Measurements from ENCODE around the gene CTNNBIP1.
A peak's percentile ranks its signal among the peaks of the same experiment; 100 is the strongest.

CTNNBIP1 gene

DNA sequence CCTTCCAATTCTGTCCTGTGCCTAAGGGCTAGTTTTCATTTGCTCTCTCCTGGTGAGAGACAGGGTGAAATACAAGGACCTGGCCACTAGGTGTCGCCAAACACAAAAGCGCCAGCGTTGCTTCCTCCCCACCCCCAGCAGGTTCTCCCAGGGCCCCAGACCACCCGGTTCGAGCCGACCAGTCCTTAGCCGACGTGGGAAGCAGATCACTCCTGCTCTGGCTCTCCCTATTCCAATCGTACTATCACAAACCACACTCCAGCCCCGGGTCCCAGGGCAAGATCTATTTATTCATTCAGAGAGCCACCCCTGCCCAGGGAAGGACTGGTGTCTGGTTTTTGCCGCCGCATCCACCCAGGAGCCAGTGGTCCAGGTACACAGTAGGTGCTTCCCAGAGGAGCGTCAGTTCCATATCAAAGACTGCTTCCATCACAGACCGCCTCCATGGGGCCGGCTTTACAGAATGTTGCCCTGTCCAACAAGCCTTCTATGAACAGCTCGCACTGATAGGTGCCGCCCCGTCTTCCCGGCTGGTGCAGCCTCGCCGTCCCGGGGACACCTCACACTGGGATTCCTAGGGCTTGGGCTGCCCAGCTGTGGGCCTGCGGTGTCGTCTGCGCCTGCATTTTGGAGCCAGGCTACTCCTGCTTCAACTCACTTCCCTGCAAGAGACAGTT is 35.0 kb downstream of the CTNNBIP1 start:
- DNase-seq = peak; percentile 80

DNA sequence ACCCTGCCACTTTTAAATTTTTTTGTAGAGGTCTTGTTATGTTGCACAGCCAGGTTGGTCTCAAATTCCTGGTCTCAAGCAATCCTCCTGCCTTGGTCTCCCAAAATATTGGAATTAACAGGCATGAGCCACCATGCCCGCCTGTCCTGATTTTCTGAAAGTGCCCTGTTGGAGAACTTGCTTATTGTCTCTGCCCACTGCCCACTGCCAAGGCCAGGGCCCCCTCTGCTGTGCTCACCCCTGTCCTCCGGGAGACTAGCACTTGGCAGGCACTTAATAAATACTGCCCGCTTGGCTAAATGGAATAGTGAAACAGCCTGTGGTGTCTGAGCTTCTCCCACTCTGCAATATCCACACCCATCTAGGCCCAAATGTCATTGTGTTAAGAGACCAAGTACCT is 35.7 kb downstream of the CTNNBIP1 start:
- no peak for DNase-seq

DNA sequence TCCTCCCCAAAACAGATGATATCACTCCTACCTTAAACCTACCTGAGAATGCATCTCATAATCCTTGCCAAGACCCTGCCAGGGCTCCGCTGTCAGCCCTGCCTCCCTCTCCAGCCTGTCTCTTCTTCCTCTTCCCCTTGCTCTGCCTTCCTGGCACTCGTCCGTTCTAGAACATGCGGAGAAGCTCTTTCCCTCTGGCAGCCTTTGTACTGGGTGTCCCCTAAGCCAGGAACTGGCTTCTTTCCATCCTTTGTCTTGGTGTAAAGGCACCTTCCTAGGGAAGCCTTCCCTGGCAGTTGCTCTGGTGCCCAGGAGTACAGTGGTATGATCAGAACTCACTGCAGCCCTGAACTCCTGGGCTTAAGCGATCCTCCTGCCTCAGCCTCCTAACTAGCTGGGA is 36.1 kb downstream of the CTNNBIP1 start:
- no peak for DNase-seq

DNA sequence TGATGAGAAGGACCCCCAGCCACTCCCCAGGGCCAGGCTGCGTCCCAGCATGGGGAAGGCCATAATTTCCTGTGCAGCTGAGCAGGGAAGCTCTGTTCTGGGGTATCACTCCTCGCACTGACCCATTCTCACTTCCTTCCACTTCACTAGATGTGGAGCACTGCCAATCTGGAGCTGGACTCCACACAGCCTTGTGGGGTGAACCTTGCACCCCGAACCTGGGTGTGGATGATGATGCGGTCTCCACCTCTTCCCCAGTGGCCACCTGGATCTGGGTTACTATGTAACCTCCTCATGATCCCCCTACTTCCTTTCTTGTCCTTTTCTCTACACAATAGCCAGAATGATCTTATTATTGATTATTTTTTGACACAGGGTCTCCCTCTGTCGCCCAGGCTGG is 36.7 kb downstream of the CTNNBIP1 start:
- DNase-seq = no peak

DNA sequence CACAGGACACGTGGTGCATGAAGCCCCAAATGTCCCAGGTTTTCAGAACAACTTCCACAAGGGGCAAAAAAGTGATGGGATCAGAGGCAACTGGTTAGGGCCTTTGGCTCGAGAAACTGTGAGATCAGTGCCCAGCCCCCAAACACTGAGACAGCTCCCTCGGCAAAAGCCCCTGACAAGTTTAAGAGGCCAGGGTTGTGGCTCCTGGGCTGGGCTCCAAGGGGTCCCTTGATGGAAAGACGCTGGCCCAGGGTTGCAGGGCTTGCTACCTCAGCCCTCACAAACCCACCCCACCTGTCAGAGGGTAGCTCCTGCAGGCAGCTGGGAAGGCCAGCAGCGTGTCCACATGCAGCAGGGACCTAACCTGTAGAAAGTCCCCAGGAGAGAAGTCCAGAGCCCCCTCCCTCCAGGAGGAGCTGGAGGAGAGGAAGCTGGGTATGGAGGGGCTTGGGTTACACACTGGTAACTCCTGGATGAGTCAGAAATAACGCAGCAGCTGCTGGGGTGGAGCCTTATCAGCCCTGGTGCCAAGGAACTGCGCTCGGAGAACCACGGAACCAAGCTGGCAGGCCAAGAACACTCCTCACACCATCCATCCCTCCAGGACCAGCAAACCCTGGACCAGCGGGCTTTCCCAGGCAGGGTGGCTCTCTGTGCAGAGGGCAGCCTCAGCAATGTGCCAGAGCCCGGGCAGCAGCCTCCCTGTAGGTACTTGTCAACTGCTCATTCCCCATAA is 37.5 kb downstream of the CTNNBIP1 start:
- no peak for DNase-seq

DNA sequence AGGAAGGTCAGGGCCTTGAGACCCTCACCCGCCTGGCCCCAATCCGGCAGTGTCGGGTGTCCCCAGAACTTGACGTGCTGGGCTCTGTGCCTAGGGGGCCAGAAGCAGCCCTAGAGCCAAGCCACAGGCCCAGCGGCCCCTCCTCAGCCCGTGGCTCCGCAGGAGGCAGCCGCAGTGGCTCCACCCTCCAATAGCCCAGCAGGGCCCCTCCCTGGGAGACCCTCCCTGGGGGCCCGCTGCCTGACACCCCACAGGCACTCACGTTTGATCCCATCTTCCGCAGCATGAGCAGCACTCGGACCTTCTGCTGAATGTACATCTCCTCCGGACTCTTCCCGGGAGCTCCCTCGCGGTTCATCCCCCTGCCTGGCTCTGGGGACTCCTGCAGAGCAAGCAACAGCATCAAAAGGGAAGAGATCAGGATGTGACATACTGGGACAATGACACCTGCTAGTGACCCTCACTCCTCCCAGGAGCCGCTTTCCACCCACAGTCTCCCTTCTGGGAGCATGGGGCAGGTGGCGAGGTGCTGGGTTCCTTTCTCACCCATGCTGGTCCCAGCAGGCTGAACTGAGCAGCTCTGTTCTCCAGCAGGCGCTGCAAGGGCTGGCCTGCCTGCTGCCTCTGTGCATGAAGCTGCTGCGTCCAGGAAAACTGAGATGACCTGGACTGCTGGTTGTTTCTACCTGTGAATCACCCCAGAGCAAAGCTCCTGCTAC is 38.2 kb downstream of the CTNNBIP1 start:
- no peak for DNase-seq

DNA sequence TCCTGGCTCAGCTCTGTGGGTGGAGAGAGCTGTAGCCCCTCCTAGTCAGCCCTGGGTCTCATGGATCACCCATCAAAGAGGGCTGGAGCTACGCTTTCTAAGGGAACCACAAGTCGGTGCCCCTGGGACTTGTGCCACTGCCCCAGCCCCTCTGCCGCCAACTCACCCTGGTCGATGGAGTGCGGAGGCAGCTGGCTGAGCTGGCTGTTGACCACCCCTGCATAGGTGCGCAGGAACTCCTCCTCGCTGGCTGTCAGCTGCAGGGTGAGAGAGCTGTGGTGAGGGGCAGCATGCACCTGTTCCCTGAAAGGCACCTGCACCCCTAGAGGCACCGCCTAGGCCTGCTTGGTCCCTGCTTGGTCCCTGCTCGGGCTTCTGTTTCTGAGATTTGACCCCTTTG is 39.0 kb downstream of the CTNNBIP1 start:
- no peak for DNase-seq

DNA sequence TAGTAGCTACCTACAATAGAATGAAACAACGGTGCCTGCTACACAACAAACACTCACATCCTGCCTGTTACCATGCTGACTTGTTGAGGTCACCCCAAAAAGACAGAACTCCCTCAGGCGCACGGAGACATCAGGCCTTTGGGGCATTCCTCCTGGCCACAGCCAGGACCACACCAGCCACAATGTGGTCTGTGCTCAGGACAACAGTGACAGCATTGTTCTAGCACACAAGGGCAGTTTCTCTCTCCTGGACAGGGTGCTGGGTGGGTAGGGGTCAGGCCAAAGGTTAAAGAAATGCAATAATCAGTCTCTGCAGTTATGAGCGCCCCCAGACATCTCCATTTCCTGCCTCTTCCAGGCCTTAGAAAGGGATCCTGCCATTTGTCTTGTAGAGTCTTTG is 39.5 kb downstream of the CTNNBIP1 start:
- DNase-seq = no peak

DNA sequence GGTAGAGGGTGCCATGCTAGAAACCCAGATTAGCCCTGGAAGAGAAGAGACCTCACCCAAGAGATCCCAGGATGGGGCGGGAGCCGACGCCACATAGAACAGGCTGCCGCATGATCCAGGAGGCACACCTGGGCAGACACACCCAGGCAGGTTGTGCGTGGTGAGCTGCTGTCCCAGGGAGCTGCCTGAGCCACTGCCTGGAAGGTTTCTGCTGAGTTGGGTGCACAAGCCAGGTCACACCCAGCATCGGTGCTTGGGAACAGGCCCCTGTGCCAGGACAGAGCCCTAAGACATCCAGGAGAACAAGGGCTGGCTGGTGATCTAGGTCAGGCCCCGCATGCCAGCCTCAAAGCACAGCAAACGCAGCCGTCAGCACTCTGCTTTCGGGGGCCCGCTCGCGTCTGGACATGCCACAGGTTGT is 40.2 kb downstream of the CTNNBIP1 start:
- DNase-seq = no peak

DNA sequence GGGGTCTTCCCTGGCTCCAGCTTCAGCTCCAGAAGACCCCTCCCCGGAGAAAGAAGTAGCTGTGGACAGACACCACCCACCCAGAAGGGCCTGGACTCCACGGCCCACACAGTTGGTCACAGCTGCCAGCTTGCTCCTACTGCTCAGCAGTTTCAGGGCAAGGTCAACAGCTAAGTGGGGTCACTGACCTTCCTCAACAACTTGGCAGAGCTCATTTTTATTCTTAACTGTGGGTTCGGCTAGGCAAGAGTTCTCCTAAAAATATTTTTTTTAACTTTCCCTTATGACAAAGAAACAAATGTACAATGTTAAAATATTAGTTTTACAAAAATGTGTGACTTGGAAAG is 41.9 kb downstream of the CTNNBIP1 start:
- DNase-seq = no peak

DNA sequence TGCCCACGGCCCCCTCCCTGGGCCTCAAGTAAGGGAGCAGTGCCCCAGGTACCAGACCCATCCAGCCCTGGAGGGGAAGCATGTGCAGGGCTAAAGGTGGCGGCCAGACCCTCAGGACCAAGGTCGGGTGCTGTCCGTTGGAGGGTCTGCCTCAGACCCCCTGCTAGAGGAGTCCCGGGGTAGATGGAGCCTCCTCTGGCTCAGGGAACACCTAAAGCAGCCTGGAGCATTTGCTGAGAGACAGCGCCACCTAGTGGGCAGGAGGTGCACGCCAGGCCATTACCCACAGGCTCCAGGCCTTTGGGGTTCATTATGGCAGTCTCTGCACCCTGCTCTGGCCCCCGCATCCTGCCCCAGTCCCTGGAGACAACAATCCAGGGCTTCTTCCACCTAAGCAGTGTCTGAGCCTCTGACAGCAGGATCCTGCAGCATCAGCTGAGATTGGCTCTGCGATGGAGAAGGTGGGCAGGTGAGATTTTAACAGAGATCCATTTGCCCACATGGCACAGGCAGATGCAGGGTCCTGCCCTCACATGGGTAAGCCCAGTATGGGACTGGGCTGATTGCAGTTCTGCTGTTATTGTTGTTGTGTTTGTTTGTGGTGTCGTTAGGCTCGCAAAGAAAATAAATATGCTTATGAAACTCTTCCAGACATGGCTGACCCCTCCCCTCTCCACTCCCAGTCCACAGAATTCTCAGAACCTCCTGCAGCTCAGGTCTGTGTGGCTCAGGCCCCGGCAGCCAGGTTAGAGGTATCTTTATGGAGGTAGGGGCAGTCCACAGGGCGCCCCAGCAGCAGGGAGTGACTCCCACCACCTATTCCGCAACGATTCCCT is 42.4 kb downstream of the CTNNBIP1 start:
- peak; percentile 90 for DNase-seq

DNA sequence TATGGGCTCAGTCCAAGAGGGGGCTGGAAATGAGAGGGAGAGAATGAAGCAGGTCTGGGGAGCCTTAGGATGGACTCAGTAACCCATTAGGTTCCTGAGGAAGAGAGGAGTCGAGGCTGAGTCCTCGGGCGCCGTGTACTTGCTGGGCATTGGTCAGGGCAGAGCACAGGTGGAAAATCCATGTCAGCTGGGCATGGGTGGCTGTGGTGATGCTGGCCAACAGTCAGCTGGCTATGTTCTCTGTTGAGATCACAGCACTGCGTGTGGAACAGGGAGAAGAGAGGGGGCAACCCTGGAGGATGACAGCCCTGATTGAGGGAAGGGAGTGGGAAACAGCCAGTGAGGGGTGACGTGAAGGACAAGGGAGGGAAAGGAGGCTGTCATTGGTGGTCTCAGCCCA is 43.2 kb downstream of the CTNNBIP1 start:
- DNase-seq = no peak

DNA sequence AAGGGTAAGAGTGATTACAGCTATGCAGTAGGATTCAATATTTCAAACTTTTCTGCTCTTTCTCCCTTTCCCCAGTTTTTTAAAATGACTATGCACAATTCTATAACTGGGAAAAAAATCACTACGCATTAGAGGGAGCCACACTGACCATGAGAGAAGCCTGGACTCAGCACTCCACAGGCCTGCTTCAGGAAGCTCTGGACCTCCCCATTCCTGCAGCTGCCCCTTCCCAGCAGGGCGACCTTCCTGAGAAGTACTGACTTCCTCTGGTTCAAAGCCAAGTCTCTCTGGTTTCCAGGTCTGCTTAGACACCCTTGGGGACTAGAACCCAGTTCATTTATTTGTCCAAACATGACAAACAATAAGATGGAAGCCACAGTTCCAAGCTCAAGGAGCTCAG is 44.3 kb downstream of the CTNNBIP1 start:
- DNase-seq = no peak

DNA sequence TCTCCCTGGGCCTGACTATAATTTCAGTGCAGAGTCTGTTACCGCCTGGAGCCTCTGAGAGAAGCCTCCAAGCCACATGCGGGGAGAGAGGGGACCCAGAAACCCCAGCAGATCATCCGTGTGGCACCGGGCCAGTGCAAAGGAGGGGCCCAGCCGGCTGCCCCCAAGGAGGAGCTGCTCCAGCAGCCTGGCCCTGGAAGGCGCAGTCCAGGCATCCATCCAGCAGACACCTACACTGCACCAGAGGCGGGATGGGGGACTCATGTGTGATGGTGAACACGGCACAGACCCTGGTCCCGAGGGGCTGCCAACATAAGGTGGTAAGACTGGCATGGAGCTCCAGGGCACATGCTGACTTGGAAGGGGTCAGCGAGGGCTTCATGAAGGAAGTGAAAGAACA is 46.7 kb downstream of the CTNNBIP1 start:
- no peak for DNase-seq

DNA sequence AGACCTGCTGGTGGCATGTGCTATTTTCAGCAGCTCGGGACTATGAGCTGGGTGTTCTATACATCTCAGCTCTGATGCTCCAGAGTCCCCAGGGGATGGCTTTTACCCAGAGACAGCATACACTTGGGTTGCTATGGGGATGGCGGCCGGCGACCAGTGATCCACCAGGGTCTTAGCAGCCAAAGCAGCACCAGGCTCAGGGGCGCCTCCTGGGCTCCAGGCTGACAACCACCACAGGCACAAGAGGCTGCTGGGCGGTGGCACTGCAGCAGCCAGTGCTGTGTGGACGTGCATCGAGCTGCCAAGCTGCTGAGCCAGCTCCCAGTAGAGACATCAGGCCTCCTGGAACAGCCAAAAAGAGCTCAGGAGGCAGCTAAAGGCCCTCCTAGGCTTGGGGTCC is 48.7 kb downstream of the CTNNBIP1 start:
- DNase-seq = no peak

DNA sequence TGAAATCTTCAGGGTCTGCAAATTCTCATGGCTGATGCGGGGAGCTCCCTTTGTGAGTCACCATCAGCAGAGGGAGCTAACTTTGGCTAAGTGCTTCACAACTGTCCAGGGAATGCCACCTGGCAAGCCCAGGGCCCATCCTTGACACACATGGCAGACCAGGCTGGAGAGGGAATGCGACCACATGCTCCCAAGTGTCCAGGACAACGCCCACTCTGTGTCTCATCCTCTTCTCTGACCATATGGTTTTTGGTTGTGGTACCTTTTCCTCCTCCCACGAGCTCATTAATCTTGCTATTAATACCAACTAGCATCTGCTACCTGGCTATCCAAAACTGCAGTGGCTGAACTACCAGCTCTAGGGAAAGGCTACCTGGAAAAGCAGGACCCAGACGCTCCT is 49.2 kb downstream of the CTNNBIP1 start:
- no peak for DNase-seq

DNA sequence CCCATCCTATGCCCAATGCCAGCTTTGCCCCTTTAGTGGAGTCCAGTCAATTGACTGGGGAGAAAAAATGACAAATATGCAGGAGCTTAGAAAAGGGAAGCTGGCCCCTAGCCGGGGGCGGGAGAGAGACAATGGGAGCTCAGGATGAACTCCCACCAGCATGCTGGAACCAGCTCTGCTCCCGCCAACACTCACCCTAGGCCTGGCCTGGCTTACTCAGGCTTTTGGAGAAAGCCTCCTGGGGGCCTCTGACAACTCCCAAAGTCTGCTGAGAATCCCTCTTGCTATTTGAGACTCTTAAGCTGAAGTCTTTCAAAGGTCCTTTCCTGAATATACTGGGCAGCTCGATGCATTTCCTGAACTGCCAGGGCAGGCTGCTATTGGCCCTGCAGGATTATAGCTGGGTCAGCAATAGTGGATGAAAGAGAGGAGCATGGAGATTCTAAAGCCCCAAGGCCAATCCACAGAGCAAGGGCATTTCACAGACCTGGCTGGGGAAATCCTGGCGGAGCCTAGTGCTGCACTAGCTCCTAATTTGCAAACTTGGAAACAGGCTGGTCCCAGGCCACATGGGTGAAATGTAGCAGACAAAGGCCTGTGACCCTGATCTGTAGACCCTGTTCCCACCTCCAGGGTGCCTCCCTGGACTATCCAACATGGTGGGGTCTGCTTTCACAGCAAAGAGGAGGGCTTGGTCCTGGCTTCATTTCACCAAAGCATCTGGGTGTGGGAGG is 50.6 kb downstream of the CTNNBIP1 start:
- no peak for DNase-seq

DNA sequence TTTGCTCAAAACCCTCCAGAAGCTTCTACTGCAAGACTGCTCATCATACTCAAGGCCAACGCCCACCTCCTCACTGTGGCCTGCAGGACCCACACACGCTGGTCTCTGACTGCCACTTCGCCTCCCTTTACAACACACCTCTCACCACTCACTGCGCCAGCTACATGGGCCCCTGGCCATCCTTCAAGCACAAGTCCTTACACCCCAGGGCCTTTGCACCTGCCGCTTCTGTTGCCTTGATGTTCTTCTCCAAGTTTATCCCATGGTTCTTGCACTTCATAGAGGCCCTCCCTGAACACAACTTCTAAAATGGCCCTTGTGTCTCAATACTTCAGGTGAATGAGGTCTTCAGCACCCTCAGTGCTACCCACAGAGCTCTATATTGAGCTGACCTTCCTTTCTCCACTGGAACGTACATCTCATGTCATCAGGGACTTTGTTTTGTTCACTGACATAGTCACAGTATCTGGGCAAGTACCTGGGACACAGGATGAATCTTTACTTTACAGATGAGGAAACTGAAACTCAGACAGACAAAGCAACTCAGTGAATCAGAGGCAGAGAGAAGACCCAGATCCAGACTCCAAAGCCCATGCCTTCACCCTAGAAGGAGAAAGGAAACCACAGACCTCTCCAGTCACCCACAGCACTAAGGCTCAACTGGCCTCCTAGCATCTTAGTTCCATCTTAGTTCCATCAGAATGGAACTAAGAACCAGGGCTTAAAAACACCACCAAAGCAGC is 51.6 kb downstream of the CTNNBIP1 start:
- DNase-seq = no peak

DNA sequence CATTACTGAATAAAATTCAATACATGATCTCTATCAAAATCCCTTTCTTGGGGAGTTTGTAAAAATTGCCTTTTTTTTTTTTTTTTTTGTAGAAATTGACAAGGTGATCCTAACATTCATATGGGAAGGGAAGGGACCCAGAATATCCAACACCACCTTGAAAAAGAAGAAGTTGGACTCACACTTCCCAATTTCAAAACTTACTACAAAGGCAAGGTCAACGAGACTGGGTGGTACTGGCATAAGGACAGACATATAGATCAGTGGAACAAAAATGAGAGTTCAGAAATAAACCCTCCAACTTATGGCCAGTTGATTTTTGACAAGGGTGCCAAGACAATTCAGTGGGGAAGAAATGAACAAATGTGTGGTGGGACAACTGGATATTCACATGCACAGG is 54.9 kb downstream of the CTNNBIP1 start:
- DNase-seq = no peak

DNA sequence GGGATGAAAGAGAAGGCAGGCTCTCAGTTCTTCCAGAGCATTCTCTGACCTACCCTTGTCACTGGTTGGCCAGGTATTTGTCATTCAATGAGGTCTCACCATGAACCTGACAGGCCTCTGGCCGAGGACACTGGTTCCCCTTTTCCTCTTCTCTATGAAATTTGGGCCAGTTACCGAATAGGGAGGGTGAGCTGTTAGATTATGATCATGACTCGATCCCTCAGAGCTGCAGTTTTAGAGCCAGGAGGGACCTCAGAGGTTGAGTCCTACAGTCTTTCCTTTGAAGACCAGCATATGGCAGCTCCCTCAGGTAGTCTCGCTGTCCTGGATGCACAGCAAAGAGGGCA is 56.8 kb downstream of the CTNNBIP1 start:
- no peak for DNase-seq

DNA sequence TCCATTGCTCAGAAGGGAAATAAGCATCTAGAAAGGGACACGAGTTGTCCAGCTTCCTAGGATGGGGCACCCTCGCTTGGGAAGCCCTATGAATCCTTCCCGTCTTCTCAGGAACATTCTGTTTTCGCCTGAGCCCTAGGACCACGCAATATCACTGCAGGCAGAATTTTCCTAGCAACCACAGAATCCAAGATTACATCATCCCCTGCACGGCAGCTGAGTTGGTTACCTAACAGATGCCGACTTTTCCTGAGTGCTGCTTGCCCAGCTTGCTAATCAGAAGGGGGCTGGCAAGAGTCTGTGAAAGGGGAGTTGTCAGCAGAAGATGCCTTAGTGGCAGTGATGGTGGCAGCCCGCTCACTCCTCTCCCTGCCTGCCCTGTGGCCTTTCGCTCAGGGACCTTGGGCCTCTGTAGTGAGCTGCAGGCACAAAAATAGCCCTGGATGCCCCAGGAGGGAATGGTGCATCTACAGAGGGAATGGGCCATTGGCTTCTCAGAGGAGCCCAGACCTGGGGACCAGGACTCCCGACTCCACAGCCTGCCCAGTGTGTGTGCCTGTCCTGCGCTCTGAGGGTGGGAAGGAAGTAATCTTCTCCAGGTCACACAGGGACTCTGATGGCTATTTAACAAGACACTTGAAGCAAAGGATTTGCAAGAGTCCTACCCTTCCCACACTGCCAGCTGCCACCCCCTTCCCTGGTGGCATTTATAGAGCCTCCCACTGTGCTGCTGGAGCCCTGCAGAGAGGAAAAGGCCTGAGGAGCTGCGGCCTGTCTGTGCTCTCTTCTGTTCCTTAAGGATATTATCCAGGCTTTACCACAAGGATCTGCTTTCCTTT is 57.4 kb downstream of the CTNNBIP1 start:
- no peak for DNase-seq
